IPS-11a (cell line): ENCODE data around the gene IQSEC1.

Source experiments
- H3K4me3 ChIP-seq: one replicate; pipeline ENCODE4 v1.5.1; 2013; ENCODE audit warnings: low read depth, low read length, control low read depth

The IQSEC1 gene

GRCh38 chr3:13073326-13074005 lies at the start of gene IQSEC1:
Gene IQSEC1 (minus strand): TSS chr3:13073429. CDS start chr3:13073014, 415 bp downstream.
- H3K4me3 ChIP-seq = no peak within 1 kb of the TSS

- no peak overlapping the region for H3K4me3 ChIP-seq
Observed at GRCh38 chr3:13122081-13123012, 49.1 kb upstream of the IQSEC1 start.

- H3K4me3 ChIP-seq = no peak overlapping the region
Observed at GRCh38 chr3:13121553-13122001, 48.3 kb upstream of the IQSEC1 start.

GRCh38 chr3:13120928-13121552 lies 47.8 kb upstream of the IQSEC1 start:
- H3K4me3 ChIP-seq = no peak overlapping the region

- no peak overlapping the region for H3K4me3 ChIP-seq
Observed at GRCh38 chr3:13120289-13120927, 47.2 kb upstream of the IQSEC1 start.

GRCh38 chr3:13119471-13120220 lies 46.4 kb upstream of the IQSEC1 start:
- no peak overlapping the region for H3K4me3 ChIP-seq

GRCh38 chr3:13116426-13116825 lies 43.2 kb upstream of the IQSEC1 start:
- H3K4me3 ChIP-seq = no peak overlapping the region

- no peak overlapping the region for H3K4me3 ChIP-seq
Observed at GRCh38 chr3:13115991-13116390, 42.8 kb upstream of the IQSEC1 start.

GRCh38 chr3:13115576-13115910 lies 42.3 kb upstream of the IQSEC1 start:
- H3K4me3 ChIP-seq = no peak overlapping the region

GRCh38 chr3:13114811-13115575 lies 41.8 kb upstream of the IQSEC1 start:
- no peak overlapping the region for H3K4me3 ChIP-seq

GRCh38 chr3:13113346-13114330 lies 40.4 kb upstream of the IQSEC1 start:
- H3K4me3 ChIP-seq = no peak overlapping the region

GRCh38 chr3:13112521-13113345 lies 39.5 kb upstream of the IQSEC1 start:
- no peak overlapping the region for H3K4me3 ChIP-seq

GRCh38 chr3:13111873-13112520 lies 38.8 kb upstream of the IQSEC1 start:
- H3K4me3 ChIP-seq = no peak overlapping the region

- H3K4me3 ChIP-seq = no peak overlapping the region
Observed at GRCh38 chr3:13111173-13111872, 38.1 kb upstream of the IQSEC1 start.

GRCh38 chr3:13110678-13111116 lies 37.5 kb upstream of the IQSEC1 start:
- no peak overlapping the region for H3K4me3 ChIP-seq

GRCh38 chr3:13109516-13109915 lies 36.3 kb upstream of the IQSEC1 start:
- H3K4me3 ChIP-seq = no peak overlapping the region
